OCI-LY3 (cell line): ENCODE results near the gene MAP2K7.

ENCODE experiments used
- CTCF ChIP-seq: fragments of 200-600, 300-600 bp; sonication (generic); IDR thresholded peaks from 2 replicates; pipeline ENCODE4 v1.5.1; 2014; ENCODE audit warnings: antibody characterized with exemption, low read length, low read depth
- EZH2phosphoT487 ChIP-seq: fragments of 200-600 bp; shearing (Covaris generic); IDR thresholded peaks from 2 replicates; pipeline ENCODE4 v1.6.1; 2018; ENCODE audit warnings: antibody characterized with exemption, mixed run types, low read depth

- no peak for TF ChIP-seq EZH2phosphoT487
- TF ChIP-seq CTCF, result no peak
These were observed 19.7 kb upstream of the MAP2K7 start for GRCh38 chr19:7883796-7884570.
